ENCODE measurements around the gene BICC1.

DNA sequence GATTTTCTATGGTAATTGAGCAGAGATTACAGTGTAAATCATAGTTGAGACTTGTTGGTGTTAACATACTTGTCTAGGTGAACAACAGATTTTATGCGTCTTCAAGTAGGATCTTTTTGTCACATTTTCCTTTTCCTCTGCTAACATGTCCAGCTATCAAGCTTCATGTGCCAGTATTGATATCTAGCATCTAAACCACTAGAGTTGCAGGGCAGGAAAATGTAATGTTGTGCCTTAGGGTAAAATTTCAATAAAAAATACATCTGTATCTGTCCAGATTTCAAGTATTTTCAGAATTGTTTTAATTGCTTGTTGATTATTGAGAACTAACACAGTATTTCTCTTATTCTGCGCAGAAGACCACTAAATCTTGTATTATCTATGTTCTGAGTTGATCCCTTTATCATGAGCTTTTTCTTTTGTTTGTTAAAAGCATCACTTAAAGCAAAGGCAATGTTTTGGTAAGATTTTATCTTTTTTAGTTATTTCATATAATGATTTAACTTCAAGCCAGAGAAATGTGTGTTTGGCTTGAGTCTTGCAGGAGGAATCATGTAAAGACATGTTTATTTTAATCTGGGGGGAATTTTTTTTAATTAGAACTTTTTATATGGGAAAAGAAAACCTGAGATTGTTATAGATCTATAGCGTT, 16.5 kb downstream of the BICC1 start:
- TF ChIP-seq, protein P1, sequence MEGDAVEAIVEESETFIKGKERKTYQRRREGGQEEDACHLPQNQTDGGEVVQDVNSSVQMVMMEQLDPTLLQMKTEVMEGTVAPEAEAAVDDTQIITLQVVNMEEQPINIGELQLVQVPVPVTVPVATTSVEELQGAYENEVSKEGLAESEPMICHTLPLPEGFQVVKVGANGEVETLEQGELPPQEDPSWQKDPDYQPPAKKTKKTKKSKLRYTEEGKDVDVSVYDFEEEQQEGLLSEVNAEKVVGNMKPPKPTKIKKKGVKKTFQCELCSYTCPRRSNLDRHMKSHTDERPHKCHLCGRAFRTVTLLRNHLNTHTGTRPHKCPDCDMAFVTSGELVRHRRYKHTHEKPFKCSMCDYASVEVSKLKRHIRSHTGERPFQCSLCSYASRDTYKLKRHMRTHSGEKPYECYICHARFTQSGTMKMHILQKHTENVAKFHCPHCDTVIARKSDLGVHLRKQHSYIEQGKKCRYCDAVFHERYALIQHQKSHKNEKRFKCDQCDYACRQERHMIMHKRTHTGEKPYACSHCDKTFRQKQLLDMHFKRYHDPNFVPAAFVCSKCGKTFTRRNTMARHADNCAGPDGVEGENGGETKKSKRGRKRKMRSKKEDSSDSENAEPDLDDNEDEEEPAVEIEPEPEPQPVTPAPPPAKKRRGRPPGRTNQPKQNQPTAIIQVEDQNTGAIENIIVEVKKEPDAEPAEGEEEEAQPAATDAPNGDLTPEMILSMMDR (IDR thresholded peaks at IDR 0.05 in 4 of 5, conservative IDR thresholded peaks at IDR 0.05 in 1 of 5): no peak
- TF ChIP-seq POLR2A (IDR thresholded peaks at IDR 0.05): no peak
